Lower leg skin (tissue), 3 donors: ENCODE results near the gene IBA57.

ENCODE experiments used
- CTCF ChIP-seq, 3 donors: fragments of 450-650 bp; IDR thresholded peaks; one replicate each; pipeline ENCODE4 v1.5.1; 2016; ENCODE audit warnings: antibody characterized with exemption in 3 of 3, mild to moderate bottlenecking in 3 of 3, moderate library complexity in 2 of 3
- POLR2A ChIP-seq, 2 donors: fragments of 450-650 bp; IDR thresholded peaks; one replicate each; pipeline ENCODE4 v1.6.1; 2016 to 2017; ENCODE audit warnings: antibody characterized with exemption in 2 of 2, mild to moderate bottlenecking in 1 of 2, moderate library complexity in 1 of 2

DNA sequence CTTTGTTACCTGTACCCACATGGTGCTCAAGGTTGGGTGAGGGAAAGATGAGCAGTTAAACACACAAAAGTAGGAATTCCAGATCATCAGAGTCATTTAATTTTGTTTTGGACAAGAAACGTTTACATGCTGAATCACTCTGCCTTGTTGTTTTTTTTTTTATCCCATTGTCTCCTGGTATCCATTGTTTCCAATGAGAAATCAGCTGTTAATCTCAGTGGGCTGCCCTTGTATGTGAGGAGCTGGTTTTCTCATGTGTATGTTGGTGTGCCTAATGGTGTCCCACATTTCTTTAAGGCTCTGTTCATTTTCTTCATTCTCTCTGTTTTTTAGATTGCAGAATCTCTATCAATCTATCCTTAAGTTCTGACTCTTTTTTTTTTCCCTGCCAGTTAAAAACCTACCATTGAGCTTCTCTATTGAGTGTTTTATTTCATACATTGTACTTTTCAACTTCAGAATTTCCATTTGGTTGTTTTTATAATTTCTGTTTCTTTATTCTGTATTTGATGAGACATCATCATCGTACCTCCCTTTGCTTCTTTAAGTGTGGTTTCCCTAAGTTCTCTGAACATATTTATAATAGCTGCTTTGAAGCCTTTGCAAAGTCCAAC is 33.5 kb downstream of the IBA57 start:
- TF ChIP-seq CTCF (IDR thresholded peaks at IDR 0.05) (no peak), POLR2A (IDR thresholded peaks at IDR 0.05) (no peak)
